ENCODE data around the gene CD109. TPM values are rescaled to one million over a fixed set of nuclear protein-coding genes. Genes with fewer than 3 reads are reported as not detected.

CD109 gene
- total and polyA plus RNA-seq, 2 experiments from 2014 or later: 3.0 to 8.2 TPM

DNA sequence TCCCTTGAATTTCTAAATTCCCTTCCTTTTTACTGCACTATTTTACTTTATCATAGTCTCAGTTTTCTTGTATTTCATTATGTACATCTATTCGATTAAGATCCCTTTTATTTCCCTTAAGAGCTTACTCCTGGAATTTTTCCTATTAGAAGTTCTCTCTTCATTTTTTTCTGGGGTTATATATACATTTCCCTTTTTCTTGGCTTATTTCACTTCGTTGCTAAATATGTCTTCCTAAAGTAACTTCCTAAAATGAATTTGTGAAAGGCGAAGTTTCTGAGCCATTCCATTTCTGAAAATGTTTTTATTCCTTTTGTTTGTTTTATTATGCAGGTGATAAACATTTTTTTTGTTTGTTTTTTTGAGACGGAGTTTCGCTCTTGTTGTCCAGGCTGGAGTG, 5.9 kb upstream of the CD109 start:
- 91% methylated on average over 5 of the region's 5 CpGs for WGBS (ENCODE audit: low lambda C conversion rate, missing lambda C conversion rate)
- Histone ChIP-seq H3K27ac (no peak overlapping the region), H3K27me3 (no peaks in the 10 kb centered on the region), H3K4me3 (no peak overlapping the region), H4K20me1 (ENCODE audit: insufficient read depth, poor library complexity, severe bottlenecking) (no peaks in the 10 kb centered on the region), H3K4me1 (ENCODE audit: insufficient read depth) (no peaks in the 10 kb centered on the region), H3K9me3 (ENCODE audit: low read depth) (no peaks in the 10 kb centered on the region), H2AFZ (no peak overlapping the region), H3K4me2 (no peak overlapping the region), H3K79me2 (no peaks in the 10 kb centered on the region), H3K9me2 (replicated peaks; ENCODE audit: insufficient read depth) (no peaks in the 10 kb centered on the region), H3K36me3 (replicated peaks; ENCODE audit: insufficient read depth, low read depth) (no peaks in the 10 kb centered on the region)
- no peak for DNase-seq (ENCODE audit: low spot score)
- TF ChIP-seq, protein P1, sequence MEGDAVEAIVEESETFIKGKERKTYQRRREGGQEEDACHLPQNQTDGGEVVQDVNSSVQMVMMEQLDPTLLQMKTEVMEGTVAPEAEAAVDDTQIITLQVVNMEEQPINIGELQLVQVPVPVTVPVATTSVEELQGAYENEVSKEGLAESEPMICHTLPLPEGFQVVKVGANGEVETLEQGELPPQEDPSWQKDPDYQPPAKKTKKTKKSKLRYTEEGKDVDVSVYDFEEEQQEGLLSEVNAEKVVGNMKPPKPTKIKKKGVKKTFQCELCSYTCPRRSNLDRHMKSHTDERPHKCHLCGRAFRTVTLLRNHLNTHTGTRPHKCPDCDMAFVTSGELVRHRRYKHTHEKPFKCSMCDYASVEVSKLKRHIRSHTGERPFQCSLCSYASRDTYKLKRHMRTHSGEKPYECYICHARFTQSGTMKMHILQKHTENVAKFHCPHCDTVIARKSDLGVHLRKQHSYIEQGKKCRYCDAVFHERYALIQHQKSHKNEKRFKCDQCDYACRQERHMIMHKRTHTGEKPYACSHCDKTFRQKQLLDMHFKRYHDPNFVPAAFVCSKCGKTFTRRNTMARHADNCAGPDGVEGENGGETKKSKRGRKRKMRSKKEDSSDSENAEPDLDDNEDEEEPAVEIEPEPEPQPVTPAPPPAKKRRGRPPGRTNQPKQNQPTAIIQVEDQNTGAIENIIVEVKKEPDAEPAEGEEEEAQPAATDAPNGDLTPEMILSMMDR (IDR thresholded peaks at IDR 0.05; ENCODE audit: poor library complexity): no peak
- TF ChIP-seq EZH2phosphoT487 (IDR thresholded peaks at IDR 0.05; ENCODE audit: low read depth, severe bottlenecking, unreplicated experiment) (no peak), EZH2 (IDR thresholded peaks at IDR 0.05; ENCODE audit: borderline replicate concordance) (no peak)

DNA sequence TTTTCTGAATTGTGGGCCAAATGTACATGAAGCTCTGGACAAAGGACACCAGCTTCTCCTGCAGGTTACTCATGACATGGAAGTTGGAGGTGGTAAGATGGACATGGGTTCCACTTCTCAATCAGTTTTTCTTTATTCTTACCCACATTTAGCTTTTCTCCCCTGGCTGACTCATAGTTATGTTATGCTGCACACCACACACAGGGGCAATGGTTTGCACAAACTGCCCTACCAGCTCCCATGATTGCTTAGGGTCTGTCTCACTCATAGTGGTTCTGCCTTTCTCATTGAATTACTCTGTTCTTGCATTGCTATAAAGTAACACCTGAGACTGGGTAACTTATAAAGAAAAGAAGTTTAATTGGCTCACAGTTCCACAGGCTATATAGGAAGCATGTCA, 4.5 kb upstream of the CD109 start:
- Histone ChIP-seq H3K9me3 (ENCODE audit: low read depth) (no peaks in the 10 kb centered on the region), H3K9me2 (replicated peaks; ENCODE audit: insufficient read depth) (no peaks in the 10 kb centered on the region), H3K4me2 (no peak overlapping the region), H3K27ac (no peak overlapping the region), H3K36me3 (replicated peaks; ENCODE audit: insufficient read depth, low read depth) (no peaks in the 10 kb centered on the region), H3K79me2 (no peaks in the 10 kb centered on the region), H2AFZ (no peak overlapping the region), H3K4me1 (ENCODE audit: insufficient read depth) (no peaks in the 10 kb centered on the region), H4K20me1 (ENCODE audit: insufficient read depth, poor library complexity, severe bottlenecking) (no peaks in the 10 kb centered on the region), H3K27me3 (no peaks in the 10 kb centered on the region), H3K4me3 (no peak overlapping the region)
- no peak for DNase-seq (ENCODE audit: low spot score)
- TF ChIP-seq EZH2 (IDR thresholded peaks at IDR 0.05; ENCODE audit: borderline replicate concordance) (no peak), EZH2phosphoT487 (IDR thresholded peaks at IDR 0.05; ENCODE audit: low read depth, severe bottlenecking, unreplicated experiment) (no peak)
- TF ChIP-seq, protein P1 (IDR thresholded peaks at IDR 0.05; ENCODE audit: poor library complexity): no peak

DNA sequence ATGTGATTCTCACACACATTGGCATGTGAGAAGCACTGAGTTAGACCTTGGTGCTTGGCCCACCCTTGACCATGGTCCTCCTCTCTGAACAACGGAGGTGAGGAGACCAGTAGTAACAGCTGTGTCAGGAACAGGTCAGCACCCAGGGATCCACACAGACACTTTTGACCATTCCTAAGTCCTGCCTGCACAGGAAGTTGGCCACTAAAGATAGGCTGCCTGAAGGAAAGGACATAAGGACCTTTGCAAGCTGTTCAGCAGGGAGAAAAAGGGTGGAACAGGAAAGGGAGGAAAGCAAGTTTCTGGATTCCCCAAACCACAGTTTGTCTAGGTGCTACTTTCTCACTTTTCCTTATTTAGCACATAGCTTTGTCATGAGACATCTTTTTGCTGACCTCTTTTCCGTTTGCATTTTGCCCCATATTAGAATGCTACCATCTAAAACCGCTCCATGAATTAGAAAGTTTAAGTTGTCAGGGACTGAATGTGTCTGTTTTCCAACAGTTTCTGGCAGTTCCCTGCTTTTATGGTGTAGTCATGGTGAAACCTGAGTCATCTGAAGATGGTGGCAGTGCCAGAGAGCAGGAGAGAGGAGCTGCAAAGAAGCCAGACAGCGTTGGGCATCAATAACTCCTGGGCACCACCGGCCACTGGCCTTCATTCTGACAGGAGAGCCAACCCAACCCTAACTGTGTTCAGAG, 1.1 kb upstream of the CD109 start:
- H3K9me2 ChIP-seq (replicated peaks; ENCODE audit: insufficient read depth): no peaks in the 10 kb centered on the region
- peak overlapping the region; percentile 89 for H2AFZ ChIP-seq
- H4K20me1 ChIP-seq (ENCODE audit: insufficient read depth, poor library complexity, severe bottlenecking): no peaks in the 10 kb centered on the region
- H3K4me1 ChIP-seq (ENCODE audit: insufficient read depth): no peaks in the 10 kb centered on the region
- H3K79me2 ChIP-seq: no peaks in the 10 kb centered on the region
- H3K36me3 ChIP-seq (replicated peaks; ENCODE audit: insufficient read depth, low read depth): no peaks in the 10 kb centered on the region
- DNase-seq (ENCODE audit: low spot score): no peak
- H3K9me3 ChIP-seq (ENCODE audit: low read depth): no peaks in the 10 kb centered on the region
- 82% methylated on average over 5 of the region's 5 CpGs for WGBS (ENCODE audit: low lambda C conversion rate, missing lambda C conversion rate)
- H3K4me2 ChIP-seq: peak overlapping the region; percentile 91
- TF ChIP-seq EZH2 (IDR thresholded peaks at IDR 0.05; ENCODE audit: borderline replicate concordance) (no peak), EZH2phosphoT487 (IDR thresholded peaks at IDR 0.05; ENCODE audit: low read depth, severe bottlenecking, unreplicated experiment) (no peak)
- TF ChIP-seq, protein P1 (IDR thresholded peaks at IDR 0.05; ENCODE audit: poor library complexity): no peak
- H3K27ac ChIP-seq: peak overlapping the region; percentile 35
- H3K27me3 ChIP-seq: no peaks in the 10 kb centered on the region
- H3K4me3 ChIP-seq: no peak overlapping the region

Data from hepatocyte (in vitro differentiated cells).